ENCODE data around the gene GRAMD1A. TPM values are rescaled to one million over a fixed set of nuclear protein-coding genes. Genes with fewer than 3 reads are reported as not detected.
"Not testable (repeated sequence)": the region's sequence is repeated elsewhere in the genome, so short reads cannot be mapped to it uniquely, and the experiment has no call there.

GRAMD1A gene
- total RNA-seq, 4 donors from 2014 or later = 14.2 to 32.1 (median 21.6) TPM

DNA sequence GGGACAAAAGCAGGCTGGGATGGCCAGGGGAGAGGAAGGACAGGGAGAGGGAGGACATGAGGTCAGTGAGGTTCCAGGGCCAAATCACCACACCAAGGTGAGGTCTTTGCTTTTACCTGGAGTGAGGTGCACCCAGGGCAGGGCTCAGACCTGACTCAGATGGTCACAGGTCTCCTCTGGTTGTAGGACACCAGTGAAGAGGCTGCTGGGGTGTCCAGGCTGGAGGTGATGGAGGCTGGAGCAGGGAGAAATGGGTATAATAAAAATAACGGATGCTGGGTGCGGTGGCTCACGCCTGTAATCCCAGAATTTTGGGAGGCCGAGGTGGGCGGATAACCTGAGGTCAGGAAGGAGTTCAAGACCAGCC, 6.9 kb downstream of the GRAMD1A start:
- in situ Hi-C loops (cut with MboI; ENCODE audit: low pct_ligation_motif_present in 1 of 4, low pct_unique_long_range_greater_than_20kb in 1 of 4, low sequenced_read_pairs in 3 of 4) (no loop called here), intact Hi-C loops (cut with DNase I; ENCODE audit: low total_unique reads) (no loop called here)
- TF ChIP-seq, protein P1, sequence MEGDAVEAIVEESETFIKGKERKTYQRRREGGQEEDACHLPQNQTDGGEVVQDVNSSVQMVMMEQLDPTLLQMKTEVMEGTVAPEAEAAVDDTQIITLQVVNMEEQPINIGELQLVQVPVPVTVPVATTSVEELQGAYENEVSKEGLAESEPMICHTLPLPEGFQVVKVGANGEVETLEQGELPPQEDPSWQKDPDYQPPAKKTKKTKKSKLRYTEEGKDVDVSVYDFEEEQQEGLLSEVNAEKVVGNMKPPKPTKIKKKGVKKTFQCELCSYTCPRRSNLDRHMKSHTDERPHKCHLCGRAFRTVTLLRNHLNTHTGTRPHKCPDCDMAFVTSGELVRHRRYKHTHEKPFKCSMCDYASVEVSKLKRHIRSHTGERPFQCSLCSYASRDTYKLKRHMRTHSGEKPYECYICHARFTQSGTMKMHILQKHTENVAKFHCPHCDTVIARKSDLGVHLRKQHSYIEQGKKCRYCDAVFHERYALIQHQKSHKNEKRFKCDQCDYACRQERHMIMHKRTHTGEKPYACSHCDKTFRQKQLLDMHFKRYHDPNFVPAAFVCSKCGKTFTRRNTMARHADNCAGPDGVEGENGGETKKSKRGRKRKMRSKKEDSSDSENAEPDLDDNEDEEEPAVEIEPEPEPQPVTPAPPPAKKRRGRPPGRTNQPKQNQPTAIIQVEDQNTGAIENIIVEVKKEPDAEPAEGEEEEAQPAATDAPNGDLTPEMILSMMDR (IDR thresholded peaks at IDR 0.05) = no peak
- no peak for TF ChIP-seq POLR2A (IDR thresholded peaks at IDR 0.05)
- no peaks in the 10 kb centered on the region for H3K9me3 ChIP-seq
- H3K4me3 ChIP-seq = no peak overlapping the region
- peak overlapping the region; percentile 52 to 95 (median 62) for H3K27ac ChIP-seq
- WGBS, 2 donors (ENCODE audit: low coverage in 1 of 2) = 60 to 70% methylated on average over 1 to 5 of the region's 5 CpGs
- H3K27me3 ChIP-seq = no peaks in the 10 kb centered on the region
- peaks cover 3 to 54% (median 45%) of the 10 kb centered on the region in 4 donors for H3K4me1 ChIP-seq
- no peaks in the 10 kb centered on the region for H3K36me3 ChIP-seq
- DNase-seq = no peak

DNA sequence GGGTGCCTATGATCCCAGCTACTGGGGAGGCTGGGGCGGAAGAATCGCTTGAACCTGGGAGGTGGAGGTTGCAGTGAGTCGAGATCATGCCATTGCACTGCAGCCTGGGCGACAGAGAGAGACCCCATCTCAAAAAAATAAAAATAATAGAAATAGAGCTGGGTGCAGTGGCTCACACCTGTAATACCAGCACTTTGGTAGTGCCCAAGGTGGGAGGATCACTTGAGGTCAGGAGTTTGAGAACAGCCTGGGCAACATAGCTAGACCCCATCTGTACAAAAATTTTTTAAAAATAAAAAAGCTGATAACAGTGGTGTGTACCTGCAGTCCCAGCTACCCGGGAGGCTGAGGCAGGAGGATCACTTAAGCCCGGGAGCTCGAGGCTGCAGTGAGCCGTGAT, 7.3 kb downstream of the GRAMD1A start:
- in situ Hi-C loops (cut with MboI; ENCODE audit: low pct_ligation_motif_present in 1 of 4, low pct_unique_long_range_greater_than_20kb in 1 of 4, low sequenced_read_pairs in 3 of 4) = not testable (repeated sequence)
- WGBS, 2 donors (ENCODE audit: low coverage in 1 of 2) = 95% methylated on average over 5 to 8 of the region's 8 CpGs
- peak overlapping the region in 2 of 4 donors; percentile 52 to 95 for H3K27ac ChIP-seq

DNA sequence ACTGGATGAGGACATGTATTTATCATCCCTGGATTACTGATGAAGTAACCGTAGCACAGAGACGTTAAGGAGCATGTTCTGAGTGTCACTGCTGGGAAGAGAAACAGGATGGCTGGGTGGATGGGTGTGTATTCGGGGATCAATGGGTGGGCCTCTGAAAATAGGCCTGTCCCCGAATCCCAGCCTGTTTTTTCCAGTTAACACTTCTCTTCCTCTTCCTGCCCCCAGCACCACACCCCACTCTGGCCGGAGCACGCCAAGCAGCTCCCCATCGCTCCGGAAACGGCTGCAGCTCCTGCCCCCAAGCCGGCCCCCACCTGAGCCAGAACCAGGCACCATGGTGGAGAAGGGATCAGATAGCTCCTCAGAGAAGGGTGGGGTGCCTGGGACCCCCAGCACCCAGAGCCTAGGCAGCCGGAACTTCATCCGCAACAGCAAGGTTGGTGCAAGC, 8.8 kb downstream of the GRAMD1A start:
- 92 to 100% methylated on average over 1 to 12 of the region's 12 CpGs for WGBS, 2 donors (ENCODE audit: low coverage in 1 of 2)
- no peaks in the 10 kb centered on the region for H3K27me3 ChIP-seq
- in situ Hi-C loops (cut with MboI; ENCODE audit: low pct_ligation_motif_present in 1 of 4, low pct_unique_long_range_greater_than_20kb in 1 of 4, low sequenced_read_pairs in 3 of 4) (no loop called here), intact Hi-C loops (cut with DNase I; ENCODE audit: low total_unique reads) (no loop called here)
- peak overlapping the region in 2 of 4 donors; percentile 28 to 39 for H3K27ac ChIP-seq
- no peak for DNase-seq
- no peaks in the 10 kb centered on the region for H3K36me3 ChIP-seq
- TF ChIP-seq EP300 (IDR thresholded peaks at IDR 0.05; ENCODE audit: low read depth) (peak; percentile 37), POLR2AphosphoS5 (IDR thresholded peaks at IDR 0.05) (peak in 1 of 3 donors; percentile 30), POLR2A (IDR thresholded peaks at IDR 0.05) (no peak)
- peaks cover 7 to 52% (median 39%) of the 10 kb centered on the region in 4 donors for H3K4me1 ChIP-seq
- no peak overlapping the region for H3K4me3 ChIP-seq
- no peaks in the 10 kb centered on the region for H3K9me3 ChIP-seq

More for the DNA sequence above, 7.3 kb downstream of the GRAMD1A start:
- DNase-seq; H3K9me3 ChIP-seq; H3K4me3 ChIP-seq; H3K27me3 ChIP-seq; intact Hi-C loops (cut with DNase I; ENCODE audit: low total_unique reads); H3K36me3 ChIP-seq: not testable (repeated sequence)
- peaks cover 3 to 52% (median 43%) of the 10 kb centered on the region in 4 donors for H3K4me1 ChIP-seq

DNA sequence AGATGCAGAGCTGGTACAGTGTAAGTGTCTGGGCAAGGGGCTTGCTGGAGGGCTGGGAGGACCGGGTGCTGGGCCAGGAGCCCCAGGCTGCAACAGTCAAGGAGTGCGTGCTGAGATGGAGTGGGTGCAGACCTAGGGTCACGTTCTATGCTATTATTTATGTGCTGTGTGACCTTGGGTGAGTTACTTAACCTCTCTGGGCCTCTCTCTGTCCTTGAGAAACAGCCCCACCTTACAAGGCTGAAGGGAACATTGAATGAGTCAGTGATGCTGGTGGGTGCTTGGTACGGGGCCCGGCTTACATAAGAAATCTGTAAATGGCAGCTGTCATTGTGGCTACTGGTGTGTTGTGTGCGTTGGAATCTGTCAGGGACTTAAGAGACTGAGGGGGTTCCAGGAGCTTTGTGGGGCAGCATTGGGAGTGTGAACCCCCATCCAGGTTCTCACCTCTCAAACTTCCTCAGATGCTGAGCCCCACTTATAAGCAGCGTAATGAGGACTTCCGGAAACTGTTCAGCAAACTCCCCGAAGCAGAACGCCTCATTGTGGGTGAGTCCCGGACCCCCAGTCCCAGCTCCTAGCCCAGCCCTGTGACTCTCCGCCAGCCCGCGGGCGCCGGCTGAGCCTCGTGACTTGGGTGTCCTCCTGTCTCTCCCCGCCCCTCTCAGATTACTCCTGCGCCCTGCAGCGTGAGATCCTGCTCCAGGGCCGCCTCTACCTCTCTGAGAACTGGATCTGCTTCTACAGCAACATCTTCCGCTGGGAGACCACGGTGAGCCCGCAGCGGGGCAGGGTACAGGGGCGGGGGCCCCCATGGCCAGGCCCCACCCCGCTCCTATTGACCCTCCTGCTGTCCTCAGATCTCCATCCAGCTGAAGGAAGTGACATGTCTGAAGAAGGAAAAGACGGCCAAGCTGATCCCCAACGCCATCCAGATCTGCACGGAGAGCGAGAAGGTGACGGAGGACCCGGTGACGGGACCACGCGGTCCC, 9.6 kb downstream of the GRAMD1A start:
- Histone ChIP-seq H3K27me3 (no peaks in the 10 kb centered on the region), H3K4me1 (peaks cover 7 to 46% (median 31%) of the 10 kb centered on the region in 4 donors), H3K36me3 (no peaks in the 10 kb centered on the region), H3K27ac (peak overlapping the region in 1 of 4 donors; percentile 39), H3K4me3 (no peak overlapping the region), H3K9me3 (no peaks in the 10 kb centered on the region)
- WGBS, 2 donors (ENCODE audit: low coverage in 1 of 2) = 86 to 91% methylated on average over 7 to 36 of the region's 36 CpGs
- TF ChIP-seq, protein P1 (IDR thresholded peaks at IDR 0.05) = no peak
- no peak for DNase-seq
- in situ Hi-C loops (cut with MboI; ENCODE audit: low pct_ligation_motif_present in 1 of 4, low pct_unique_long_range_greater_than_20kb in 1 of 4, low sequenced_read_pairs in 3 of 4) (loop anchor here in 1 of 4 donors (10.0 kb wide), 1 partner anchor 45 kb away; the partner anchor contains the start of gene ZNF792), intact Hi-C loops (cut with DNase I; ENCODE audit: low total_unique reads) (no loop called here)

DNA sequence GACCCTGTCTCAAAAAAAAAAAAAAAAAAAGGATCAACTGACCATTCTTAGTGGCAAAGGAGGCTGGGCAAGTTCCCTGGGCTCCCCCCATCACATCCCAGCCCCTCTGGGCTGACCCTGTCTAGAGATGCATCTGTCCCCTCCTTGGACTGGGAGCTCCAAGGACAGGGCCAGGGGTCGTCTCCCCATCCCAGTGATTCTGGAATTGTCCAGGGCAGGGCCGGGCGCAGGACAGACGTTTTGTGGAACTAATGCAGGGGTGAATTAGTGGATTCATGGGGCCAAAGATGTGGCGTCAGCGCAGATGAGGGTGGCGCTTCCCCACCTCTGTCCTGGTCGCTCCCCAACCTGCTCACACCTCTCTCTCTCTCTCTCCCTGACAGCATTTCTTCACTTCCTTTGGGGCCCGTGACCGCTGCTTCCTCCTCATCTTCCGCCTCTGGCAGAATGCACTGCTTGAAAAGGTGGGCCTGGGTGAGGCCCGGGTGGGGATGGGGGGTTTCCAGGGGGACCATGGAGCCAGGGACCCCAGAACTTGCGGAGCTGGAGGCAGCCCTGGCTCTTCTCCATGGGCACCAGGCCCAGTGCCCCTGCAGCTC, 11.1 kb downstream of the GRAMD1A start:
- DNase-seq = no peak
- H3K4me3 ChIP-seq = no peak overlapping the region
- in situ Hi-C loops (cut with MboI; ENCODE audit: low pct_ligation_motif_present in 1 of 4, low pct_unique_long_range_greater_than_20kb in 1 of 4, low sequenced_read_pairs in 3 of 4) (loop anchor here in 1 of 4 donors (10.0 kb wide), 1 partner anchor 46 kb away; the partner anchor contains the start of gene ZNF792), intact Hi-C loops (cut with DNase I; ENCODE audit: low total_unique reads) (no loop called here)
- peaks cover 4 to 34% (median 17%) of the 10 kb centered on the region in 4 donors for H3K4me1 ChIP-seq
- TF ChIP-seq, protein P1 (IDR thresholded peaks at IDR 0.05) = no peak
- no peaks in the 10 kb centered on the region for H3K27me3 ChIP-seq
- 88% methylated on average over 13 of the region's 13 CpGs; no CpG with 5 or more reads in 1 of the 2 donors for WGBS, 2 donors (ENCODE audit: low coverage in 1 of 2)
- H3K27ac ChIP-seq = peak overlapping the region in 1 of 4 donors; percentile 2
- H3K36me3 ChIP-seq = no peaks in the 10 kb centered on the region
- no peaks in the 10 kb centered on the region for H3K9me3 ChIP-seq

All from transverse colon (tissue), 4 donors.